Cardiac fibroblast (primary cell): Measurements from ENCODE around the gene SPTLC2.

Source experiments
- DNase-seq, 2 donors: peaks; one replicate each; pipeline versions ENCODE4 v3.0.0 to v3.0.0-alpha.2; 2010; ENCODE audit warnings: low read depth in 2 of 2
- H3K4me3 ChIP-seq, 2 donors: replicated peaks in 1 of 2; 1 replicate in 1 of 2; 2 replicates in 1 of 2; pipeline ENCODE4 v1.5.1; 2011; ENCODE audit warnings: low read depth in 2 of 2, low read length in 2 of 2, mild to moderate bottlenecking in 2 of 2, moderate library complexity in 1 of 2
- TF ChIP-seq, protein P1 (sequence below): IDR thresholded peaks from one replicate; pipeline ENCODE4 v1.5.1; 2011; ENCODE audit warnings: low read depth, mild to moderate bottlenecking, low read length, inconsistent platforms

SPTLC2 gene

DNA sequence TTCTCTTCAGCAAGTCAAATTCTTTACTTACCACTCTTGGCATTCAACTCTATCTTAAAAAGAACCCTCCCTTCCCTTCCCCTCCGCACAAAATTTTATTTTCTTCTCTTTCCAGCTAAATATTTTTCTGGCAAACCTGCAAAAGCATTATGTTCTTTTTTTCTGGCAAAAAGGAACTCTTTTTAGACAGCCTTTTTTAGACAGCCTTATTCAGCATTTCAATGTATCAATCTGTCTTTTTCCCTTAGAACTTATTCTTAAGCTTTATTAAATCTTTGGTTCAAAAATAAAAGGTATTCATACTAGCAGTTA lies 50.5 kb downstream of the SPTLC2 start:
- no peak for DNase-seq
- no peak overlapping the region for H3K4me3 ChIP-seq
- TF ChIP-seq, protein P1, sequence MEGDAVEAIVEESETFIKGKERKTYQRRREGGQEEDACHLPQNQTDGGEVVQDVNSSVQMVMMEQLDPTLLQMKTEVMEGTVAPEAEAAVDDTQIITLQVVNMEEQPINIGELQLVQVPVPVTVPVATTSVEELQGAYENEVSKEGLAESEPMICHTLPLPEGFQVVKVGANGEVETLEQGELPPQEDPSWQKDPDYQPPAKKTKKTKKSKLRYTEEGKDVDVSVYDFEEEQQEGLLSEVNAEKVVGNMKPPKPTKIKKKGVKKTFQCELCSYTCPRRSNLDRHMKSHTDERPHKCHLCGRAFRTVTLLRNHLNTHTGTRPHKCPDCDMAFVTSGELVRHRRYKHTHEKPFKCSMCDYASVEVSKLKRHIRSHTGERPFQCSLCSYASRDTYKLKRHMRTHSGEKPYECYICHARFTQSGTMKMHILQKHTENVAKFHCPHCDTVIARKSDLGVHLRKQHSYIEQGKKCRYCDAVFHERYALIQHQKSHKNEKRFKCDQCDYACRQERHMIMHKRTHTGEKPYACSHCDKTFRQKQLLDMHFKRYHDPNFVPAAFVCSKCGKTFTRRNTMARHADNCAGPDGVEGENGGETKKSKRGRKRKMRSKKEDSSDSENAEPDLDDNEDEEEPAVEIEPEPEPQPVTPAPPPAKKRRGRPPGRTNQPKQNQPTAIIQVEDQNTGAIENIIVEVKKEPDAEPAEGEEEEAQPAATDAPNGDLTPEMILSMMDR: no peak

- DNase-seq: peak in 1 of 2 donors; percentile 26
- H3K4me3 ChIP-seq: no peak overlapping the region
- TF ChIP-seq, protein P1: no peak
These were observed 51.0 kb downstream of the SPTLC2 start for GRCh38 chr14:77565289-77565993.

DNA sequence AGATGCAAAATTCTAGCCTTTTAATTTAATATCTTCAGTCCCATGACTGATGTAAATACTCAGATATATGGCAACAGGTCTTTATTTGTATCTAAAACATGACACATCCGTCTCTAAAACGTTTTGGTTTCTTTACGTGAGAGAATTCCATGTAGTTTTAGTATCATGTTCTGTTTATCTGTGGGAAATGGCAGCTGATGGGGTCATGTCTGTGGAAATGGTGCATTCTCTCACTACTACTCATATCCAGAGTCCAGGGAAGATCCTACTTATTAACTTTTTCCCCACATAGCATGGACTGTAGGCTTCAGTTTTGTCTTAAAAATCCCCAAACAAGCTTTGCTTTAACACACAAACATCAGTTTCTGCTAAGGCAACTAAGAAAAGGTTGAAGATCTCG lies 53.8 kb downstream of the SPTLC2 start:
- TF ChIP-seq, protein P1: no peak
- DNase-seq: peak; percentile 30 to 76
- no peak overlapping the region for H3K4me3 ChIP-seq

DNA sequence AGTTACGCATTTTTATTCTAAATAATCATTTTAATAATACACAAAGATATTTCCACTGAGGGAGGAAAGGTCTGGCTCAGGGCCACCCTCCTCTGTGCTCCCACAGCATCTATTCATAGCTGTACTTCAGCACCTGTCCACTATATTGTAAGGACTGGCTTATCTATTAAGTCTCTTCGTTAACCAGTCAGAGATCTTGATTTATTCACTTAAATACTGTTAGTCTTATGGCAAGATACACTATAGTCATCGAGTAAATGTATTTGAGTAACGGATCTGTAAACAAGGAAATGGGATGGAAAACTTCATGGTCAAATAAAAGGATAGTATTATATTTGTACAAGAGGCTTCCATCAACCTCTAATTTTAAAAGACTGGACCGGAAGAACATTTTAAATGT lies 54.6 kb downstream of the SPTLC2 start:
- no peak overlapping the region for H3K4me3 ChIP-seq
- no peak for DNase-seq
- TF ChIP-seq, protein P1: no peak

DNA sequence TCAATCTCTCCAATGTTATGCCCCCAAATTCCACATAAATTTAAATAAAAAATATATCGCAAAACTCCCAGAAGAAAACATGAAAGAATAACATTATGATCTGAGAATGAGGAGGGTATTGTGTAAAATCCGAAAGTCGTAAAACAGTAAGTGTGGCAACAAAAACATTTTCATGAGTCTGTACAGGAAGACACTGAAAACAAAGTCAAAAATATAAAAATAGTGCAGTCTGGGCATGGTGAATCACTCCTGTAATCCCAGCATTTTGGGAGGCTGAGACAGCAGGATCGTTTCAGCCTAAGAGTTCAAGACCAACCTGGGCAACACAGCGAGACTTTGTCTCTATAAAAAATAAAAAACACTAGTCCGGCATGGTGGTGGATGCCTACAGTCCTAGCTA lies 57.1 kb downstream of the SPTLC2 start:
- H3K4me3 ChIP-seq: no peak overlapping the region
- no peak for DNase-seq
- TF ChIP-seq, protein P1: no peak

DNA sequence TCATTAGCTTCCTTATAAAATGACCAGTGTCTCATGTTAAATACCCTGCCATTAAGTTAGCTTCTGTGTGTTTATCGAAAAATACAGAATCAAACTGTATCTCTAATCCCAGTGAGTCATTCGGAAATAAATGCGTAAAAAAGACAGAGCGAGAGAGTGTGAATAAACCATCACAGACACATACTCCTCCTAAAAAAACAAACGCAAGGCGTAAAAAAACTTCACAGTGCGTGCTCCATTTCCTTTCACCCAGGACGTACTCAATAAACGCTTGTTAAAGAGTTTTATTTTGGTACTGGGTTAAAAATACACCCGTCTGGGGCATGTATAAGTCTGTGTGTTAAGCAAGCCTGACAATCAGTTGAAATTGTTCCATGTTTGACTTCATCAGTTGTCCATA lies 59.0 kb downstream of the SPTLC2 start:
- TF ChIP-seq, protein P1: no peak
- DNase-seq: no peak
- H3K4me3 ChIP-seq: no peak overlapping the region

DNA sequence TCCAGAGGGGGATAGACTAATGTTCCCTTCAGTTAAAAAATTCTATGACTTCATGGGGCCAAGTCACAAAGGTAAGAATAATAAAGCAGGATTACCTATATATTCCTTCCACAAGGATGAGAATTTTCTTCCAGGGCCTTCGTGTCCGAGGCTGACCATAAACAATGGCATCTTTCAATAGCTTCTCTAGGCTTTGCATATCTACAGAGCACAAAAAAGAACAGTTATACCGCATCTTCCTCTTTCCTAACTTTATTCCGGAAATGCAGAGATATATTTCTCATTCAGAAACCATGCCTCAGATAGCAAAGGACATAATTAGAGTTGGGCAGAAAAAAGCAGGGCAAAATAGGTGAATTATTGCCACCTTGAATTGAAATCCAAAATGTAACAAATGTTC lies 59.5 kb downstream of the SPTLC2 start:
- H3K4me3 ChIP-seq: no peak overlapping the region
- DNase-seq: no peak
- TF ChIP-seq, protein P1: no peak
